ENCODE measurements around the gene DDX51.

DDX51 gene

DNA sequence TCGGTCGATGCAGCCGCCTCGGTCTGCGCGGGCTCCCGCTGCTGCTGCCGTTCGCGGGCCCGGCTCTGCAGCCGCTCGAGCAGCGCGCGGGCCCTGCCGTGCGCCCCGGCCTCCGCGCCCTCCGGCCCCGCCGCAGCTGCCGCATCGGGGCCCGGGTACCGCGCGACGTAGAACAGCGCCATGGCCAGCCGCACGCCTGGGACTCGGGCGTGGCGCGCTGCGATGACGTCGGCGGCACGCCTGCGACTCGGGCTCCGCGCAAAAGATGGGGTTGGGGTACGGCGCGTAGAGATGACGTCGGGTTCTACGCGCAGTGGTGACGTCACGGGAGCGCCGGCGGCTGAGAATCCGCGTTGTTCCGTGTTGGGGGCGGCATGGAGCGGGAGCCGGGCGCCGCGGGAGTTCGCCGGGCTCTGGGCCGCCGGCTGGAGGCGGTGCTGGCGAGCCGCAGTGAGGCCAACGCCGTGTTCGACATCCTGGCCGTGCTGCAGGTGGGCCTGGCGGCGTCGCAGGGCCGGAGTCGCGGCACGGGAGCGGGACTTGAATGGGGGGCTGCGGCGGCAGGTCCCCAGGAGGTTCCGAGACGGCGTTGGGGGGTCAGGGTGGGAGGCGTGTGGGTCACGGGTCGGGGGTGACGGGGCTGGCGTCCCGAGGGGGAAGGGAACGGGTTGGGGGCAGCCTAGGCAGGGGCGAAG, at the start of gene DDX51, which contains the start of gene NOC4L:
Gene DDX51, minus strand, starts transcription at position 205 of the 695 bp plus-strand sequence. Its CDS starts 23 bp downstream, at position 182.
Gene NOC4L, plus strand, starts transcription at position 343 of the 695 bp plus-strand sequence. Its CDS starts 32 bp downstream, at position 375.
- peak; percentile 94 for DNase-seq (ENCODE audit: low read depth)

DNA sequence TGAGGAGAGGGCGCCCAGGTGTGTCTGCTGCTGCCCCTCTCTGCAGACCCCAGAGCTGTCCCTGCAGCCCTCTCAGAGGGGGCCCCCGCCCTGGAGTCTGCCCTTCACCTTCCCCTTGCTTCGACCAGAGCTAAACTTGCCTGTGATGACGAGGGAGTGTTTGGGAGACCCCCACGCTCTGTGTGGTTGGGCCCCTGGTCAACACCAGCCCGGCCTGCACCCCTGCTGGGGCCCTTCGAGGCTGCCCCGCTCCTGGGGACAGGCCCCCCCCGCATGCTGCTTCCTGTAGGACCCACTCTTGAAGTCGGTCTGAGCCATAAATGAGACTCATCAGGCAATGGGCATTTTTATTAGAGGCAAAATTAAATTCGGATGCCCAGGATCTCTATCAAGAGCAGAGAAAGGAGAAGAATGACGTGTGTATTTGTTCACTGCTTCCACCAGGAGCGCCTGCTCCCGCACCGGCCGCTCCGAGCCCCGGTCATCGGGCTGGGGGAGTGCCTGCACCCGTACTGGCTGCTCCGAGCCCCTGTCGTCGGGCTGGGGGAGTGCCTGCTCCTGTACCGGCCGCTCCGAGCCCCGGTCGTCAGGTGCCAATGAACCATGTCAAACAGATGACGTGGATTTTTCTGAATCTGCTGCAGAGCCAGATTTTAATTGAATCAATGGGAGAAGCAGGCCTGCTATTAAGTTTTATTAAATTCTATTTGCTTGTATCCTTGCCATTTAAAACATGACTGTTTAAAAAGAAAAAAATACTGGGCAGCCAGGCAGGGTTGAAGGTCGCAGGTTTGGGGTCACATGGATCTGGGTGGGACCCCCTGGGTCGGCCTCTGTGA, 47.8 kb upstream of the DDX51 start:
- no peak for DNase-seq (ENCODE audit: low read depth)

DNA sequence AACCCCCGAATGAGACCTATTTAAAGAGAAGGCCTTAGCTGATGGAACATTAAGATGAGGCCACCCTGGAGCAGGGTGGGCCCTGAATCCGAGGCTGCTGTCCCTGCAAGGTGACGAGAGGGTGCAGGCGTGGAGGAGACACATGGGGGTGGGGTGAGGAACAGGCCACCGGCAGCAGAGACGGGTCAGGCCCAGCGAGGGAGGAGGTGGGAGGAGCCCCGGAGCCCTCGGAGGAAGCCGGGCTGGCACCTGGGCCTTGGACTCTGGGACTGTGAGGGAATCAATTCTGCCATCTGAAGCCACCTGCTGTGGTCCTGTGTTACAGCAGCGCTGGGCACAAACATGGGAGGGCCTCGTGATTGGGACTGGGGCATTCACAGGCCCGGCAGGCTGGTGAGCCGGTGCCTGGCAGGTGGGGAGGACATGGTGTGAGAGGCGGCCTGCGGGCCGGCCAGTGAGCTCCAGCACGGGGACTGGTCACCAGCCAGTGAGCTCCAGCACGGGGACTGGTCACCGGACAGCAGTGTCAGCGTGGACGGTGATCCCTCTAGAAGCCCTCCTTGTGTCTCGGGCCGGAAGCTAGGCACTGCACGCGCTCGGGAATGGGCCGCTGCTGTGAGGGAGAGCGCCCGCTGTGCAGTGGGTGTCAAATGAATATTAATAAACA, 46.8 kb upstream of the DDX51 start:
- no peak for DNase-seq (ENCODE audit: low read depth)

- no peak for DNase-seq (ENCODE audit: low read depth)
Observed at GRCh38 chr12:132190012-132190755, 46.1 kb upstream of the DDX51 start.

- DNase-seq (ENCODE audit: low read depth) = peak; percentile 93
Observed at GRCh38 chr12:132189378-132190011, 45.4 kb upstream of the DDX51 start.

- no peak for DNase-seq (ENCODE audit: low read depth)
Observed at GRCh38 chr12:132188916-132189325, 44.8 kb upstream of the DDX51 start.

GRCh38 chr12:132188451-132188901, 44.4 kb upstream of the DDX51 start:
- DNase-seq (ENCODE audit: low read depth) = no peak

DNA sequence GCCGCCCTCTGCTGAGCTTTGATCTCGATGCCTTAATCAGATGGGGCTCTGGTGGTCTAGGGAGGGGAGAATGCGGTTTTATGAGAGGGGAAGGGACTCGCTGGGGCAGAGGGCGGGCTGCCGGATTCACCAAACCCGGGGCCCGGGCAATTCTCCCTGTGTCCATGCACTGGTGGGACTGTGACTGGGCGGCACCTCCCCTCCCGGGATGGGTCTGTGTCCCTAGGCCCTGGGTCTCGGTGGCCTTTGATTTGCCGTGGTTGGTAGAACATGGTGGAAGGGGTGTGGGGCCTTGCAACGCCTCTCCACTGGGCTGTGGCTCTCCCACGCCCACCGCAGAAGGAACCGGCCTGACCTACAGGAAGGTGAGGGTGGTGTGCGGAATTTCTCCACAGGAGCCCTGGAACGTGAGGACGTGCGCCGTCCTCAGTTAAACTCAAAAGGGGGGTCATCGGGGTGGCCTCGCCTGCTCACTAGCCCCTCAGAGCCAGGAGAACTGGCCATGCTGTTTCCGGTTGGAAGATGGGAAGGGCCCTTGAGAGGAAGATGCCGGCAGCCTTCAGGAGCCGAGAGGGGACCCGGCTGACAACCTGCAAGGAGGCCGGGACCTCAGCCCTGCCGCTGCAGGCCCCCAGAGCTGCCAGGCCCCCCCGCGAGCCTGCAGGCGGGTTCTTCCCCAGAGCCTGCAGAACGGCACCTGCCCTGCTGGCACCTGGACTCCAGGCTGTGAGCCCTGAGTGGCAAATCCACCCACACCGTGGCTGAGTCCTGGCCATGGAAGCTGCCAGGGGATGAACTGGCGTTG, 43.7 kb upstream of the DDX51 start:
- DNase-seq (ENCODE audit: low read depth) = no peak

GRCh38 chr12:132186857-132187620, 42.9 kb upstream of the DDX51 start:
- no peak for DNase-seq (ENCODE audit: low read depth)

- DNase-seq (ENCODE audit: low read depth) = no peak
Observed at GRCh38 chr12:132186208-132186856, 42.2 kb upstream of the DDX51 start.

GRCh38 chr12:132185705-132186104, 41.6 kb upstream of the DDX51 start:
- DNase-seq (ENCODE audit: low read depth) = no peak

- no peak for DNase-seq (ENCODE audit: low read depth)
Observed at GRCh38 chr12:132182711-132183365, 38.7 kb upstream of the DDX51 start.

- no peak for DNase-seq (ENCODE audit: low read depth)
Observed at GRCh38 chr12:132182206-132182710, 38.1 kb upstream of the DDX51 start.

GRCh38 chr12:132181570-132182200, 37.6 kb upstream of the DDX51 start:
- no peak for DNase-seq (ENCODE audit: low read depth)

DNA sequence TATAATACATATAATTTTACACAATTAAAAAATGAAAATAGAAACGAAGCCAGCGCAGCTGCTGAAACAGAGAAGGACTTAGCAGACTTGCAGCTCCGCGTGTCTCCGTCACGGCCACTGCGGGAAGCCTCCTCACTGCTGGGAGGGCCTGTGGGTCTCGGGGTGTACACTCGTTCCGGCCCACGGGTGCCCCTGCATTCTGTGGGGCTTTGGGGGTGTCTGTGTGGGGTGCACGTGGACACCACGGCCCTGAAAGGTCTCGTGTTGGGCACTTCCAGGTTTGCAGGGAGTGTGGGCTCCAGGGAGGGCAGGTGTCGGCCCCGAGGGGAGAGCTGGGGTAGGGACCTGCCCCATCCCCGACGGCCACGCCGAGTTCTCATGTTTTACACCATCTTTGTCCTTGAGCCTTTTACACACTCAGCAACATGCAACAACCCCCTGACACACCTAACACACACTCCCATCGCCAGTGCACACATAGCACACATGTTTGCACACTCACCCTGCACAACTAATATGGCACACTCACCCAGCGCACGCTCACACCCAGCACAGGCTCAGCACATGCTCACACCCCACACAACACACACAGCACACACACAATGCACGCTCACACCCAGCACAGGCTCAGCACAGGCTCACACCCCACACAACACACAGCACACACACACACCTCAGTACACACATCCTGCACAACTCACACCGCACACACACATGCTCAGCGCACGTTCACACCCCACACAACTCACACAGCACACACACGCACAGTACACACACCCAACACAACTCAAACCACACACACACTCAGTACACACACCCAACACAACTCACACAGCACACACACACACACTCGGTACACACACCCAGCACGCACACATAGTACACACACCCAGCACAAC, 36.8 kb upstream of the DDX51 start:
- no peak for DNase-seq (ENCODE audit: low read depth)

GRCh38 chr12:132179431-132180362, 35.6 kb upstream of the DDX51 start:
- DNase-seq (ENCODE audit: low read depth) = no peak

Data from activated T-helper 1 cell treated with Interleukin-2 at 50 U/mL for 16 hours (primary cell).